Skin epidermis (tissue), 12 donors: ENCODE data around the gene PIGA.

ENCODE experiments used
- H3K27ac ChIP-seq, 21 experiments: fragments of 200-600 bp; sonication (generic) in 11 of 21; one replicate each; pipeline ENCODE4 v1.5.0; 2020; ENCODE audit warnings: mild to moderate bottlenecking in 3 of 21, inconsistent platforms in 2 of 21, moderate library complexity in 2 of 21
- H3K4me3 ChIP-seq, 7 experiments: fragments of 200-600 bp; sonication (generic) in 2 of 7; one replicate each; pipeline ENCODE4 v1.5.0; 2020; ENCODE audit warnings: inconsistent platforms in 2 of 7, mild to moderate bottlenecking in 2 of 7, moderate library complexity in 1 of 7

PIGA gene

DNA sequence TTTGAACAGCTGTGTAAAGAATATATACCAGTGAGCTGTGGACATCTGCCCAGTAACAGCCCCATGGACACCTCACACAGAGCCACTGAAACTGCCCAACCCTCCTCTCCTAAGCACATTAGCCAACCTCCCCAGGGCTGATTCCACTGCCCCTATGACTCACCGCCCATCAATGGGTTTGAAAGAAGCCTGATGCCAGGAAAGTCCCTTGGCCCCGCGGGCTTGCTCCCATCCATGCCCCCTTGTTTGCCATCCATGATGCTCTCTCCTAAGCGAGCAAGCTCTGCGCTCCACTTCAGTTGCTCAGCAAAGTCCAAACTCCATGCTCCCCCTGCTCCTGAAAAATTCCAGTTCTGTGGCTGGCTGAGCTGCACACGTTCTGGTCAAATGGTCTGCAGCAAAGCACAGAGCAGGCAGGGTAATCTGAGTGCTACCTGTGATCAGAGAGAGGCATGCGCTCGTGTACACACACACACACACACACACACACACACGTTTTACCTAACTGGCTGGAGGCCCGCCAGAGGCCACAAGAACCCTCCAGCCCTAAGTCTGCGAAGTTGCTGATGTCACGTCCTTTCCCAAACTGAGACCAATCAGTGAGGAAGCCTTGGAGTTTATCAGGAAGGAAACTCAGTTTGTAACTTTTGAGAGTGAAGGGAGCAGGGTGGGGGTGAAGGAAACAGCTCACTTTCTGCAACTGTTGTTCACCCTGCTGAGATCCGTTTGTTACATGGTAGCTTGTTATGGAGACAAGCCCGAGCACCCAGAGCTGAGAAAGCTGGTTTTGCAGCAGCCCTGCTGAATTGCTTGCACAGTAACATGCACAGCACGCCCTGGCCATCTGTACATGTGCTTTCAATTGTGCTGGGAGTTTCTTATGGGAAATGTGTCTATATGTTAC is 65.5 kb downstream of the PIGA start, which contains the start of gene ASB9:
TSS of gene ASB9 (minus strand) at position 466 of the 904 bp plus-strand sequence. CDS start at position 257, 209 bp downstream.
- peak within 1 kb of the TSS in 3 of 21 experiments; percentile 9 to 47 (median 33) for H3K27ac ChIP-seq
- peak within 1 kb of the TSS in 1 of 7 experiments; percentile 2 for H3K4me3 ChIP-seq
